Stimulated activated effector memory CD8-positive, alpha-beta T cell treated with anti-CD3 and anti-CD28 coated beads, Interleukin-12 subunit alpha, Interleukin-12 subunit beta, amount 100 ng/mL, for 72 hours (primary cell): Measurements from ENCODE around the gene AKT2.

Source experiments
- ATAC-seq: fragments of 150-1000 bp; cut with Tn5 transposase; 2 replicates; pipeline ENCODE4 v1.10.0; 2021
- DNase-seq, 2 donors: peaks; one replicate each; pipeline ENCODE4 v3.0.0; 2021 to 2022; ENCODE audit warnings: low spot score in 2 of 2
- H3K27ac Mint-ChIP-seq: one replicate; pipeline ENCODE4 v1.8.0; 2022; ENCODE audit warnings: mild to moderate bottlenecking, mixed read lengths
- H3K36me3 Mint-ChIP-seq: one replicate; pipeline ENCODE4 v1.8.0; 2022; ENCODE audit warnings: mild to moderate bottlenecking, mixed read lengths
- H3K4me1 Mint-ChIP-seq: one replicate; pipeline ENCODE4 v1.8.0; 2022; ENCODE audit warnings: mixed read lengths
- H3K4me3 Mint-ChIP-seq: one replicate; pipeline ENCODE4 v1.8.0; 2022; ENCODE audit warnings: mild to moderate bottlenecking, mixed read lengths
- H3K9me3 Mint-ChIP-seq: one replicate; pipeline ENCODE4 v1.8.0; 2022; ENCODE audit warnings: mixed read lengths

Gene AKT2

DNA sequence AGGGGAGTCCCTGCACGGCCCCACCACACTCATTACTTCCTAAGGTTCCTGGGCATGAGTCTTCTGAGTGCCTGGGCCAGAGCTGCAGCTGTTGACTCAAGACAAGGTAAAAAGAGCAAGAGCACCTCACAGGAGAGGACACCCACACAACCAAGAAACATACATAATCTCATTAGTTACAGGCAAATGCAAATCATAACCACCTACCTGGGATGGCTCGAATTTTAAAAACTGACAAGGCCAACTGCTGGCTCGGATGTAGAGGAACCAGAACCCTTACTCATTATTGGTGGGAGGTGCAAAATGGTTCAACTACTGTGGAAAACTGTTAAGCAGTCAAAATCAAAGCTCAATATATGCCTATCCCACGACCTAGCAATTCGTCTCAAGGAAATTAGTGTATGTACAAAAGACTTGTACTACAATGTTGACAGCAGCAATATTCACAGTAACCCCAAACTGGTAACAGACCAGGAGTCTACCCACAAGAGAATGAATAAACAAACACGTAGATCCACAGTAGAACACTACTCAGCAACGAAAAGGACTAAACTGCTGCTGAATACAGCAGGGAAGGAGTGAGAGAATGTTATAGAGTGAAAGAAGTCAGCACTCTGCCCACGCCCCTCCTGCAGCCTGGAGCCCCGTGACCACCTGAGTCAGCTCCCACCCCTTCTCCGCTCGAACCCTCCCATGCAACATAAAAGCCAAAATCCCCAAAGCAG, 15.8 kb downstream of the AKT2 start:
- no peak overlapping the region for H3K4me3 Mint-ChIP-seq
- peaks cover 55% of the 10 kb centered on the region for H3K36me3 Mint-ChIP-seq
- no peaks in the 10 kb centered on the region for H3K9me3 Mint-ChIP-seq
- no peak for ATAC-seq
- H3K27ac Mint-ChIP-seq = no peak overlapping the region
- peaks cover 69% of the 10 kb centered on the region for H3K4me1 Mint-ChIP-seq
- no peak for DNase-seq

DNA sequence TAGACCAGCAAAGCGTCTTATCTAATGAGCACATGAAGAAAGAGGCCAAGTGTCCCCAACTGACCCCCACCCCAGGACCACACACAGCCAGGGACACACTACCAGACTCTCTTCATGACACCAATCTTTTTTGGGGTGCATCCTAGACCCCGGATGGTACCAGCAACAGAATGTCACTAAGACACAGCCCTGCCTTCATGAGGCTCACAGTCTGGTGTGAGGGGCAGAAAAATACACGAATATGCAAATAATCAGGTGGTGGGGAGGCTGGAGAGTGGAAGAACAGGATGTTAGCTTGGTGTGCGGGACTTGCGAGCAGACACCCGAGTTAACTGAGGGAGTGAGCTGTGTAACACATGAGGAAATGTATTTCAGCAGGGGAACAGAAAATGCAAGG, 17.5 kb downstream of the AKT2 start:
- no peaks in the 10 kb centered on the region for H3K9me3 Mint-ChIP-seq
- no peak overlapping the region for H3K4me3 Mint-ChIP-seq
- H3K27ac Mint-ChIP-seq = no peak overlapping the region
- H3K4me1 Mint-ChIP-seq = peaks cover 70% of the 10 kb centered on the region
- DNase-seq (no peak), ATAC-seq (no peak)
- peaks cover 53% of the 10 kb centered on the region for H3K36me3 Mint-ChIP-seq

DNA sequence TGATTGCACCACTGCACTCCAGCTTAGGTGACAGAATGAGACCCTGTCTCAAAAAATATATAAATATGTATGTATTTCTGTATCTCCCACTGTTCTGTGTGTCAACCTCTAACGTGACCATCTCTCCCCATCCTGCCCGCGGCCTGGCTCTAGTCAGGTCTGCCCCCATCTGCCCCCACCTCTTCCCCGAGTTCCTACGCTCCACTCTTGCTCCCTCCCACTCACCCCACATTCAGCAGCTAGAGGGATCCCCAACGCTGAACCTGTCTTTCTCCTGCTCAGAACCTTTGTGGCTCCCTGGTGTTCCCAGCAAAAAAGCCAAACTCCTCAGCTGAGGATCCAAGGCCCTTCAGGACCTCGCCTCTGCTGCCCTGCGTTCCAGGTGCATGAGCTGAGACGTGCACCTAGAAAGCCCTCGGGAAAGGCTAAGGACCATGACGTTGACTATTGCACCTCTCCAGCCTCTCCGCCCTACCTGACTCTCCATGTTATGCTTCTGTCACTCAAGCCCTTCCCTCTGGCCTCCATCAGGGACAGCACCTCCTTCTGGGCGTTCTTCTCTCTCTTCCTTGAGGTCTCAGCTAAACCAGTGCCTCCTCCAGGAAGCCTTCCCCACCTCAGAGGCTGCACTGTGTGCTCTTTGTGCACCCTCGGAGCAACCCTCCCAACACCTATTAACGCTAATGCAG, 18.1 kb downstream of the AKT2 start:
- H3K27ac Mint-ChIP-seq = peak overlapping the region; percentile 69
- peaks cover 70% of the 10 kb centered on the region for H3K4me1 Mint-ChIP-seq
- peaks cover 54% of the 10 kb centered on the region for H3K36me3 Mint-ChIP-seq
- no peaks in the 10 kb centered on the region for H3K9me3 Mint-ChIP-seq
- H3K4me3 Mint-ChIP-seq = no peak overlapping the region
- no peak for DNase-seq
- no peak for ATAC-seq

DNA sequence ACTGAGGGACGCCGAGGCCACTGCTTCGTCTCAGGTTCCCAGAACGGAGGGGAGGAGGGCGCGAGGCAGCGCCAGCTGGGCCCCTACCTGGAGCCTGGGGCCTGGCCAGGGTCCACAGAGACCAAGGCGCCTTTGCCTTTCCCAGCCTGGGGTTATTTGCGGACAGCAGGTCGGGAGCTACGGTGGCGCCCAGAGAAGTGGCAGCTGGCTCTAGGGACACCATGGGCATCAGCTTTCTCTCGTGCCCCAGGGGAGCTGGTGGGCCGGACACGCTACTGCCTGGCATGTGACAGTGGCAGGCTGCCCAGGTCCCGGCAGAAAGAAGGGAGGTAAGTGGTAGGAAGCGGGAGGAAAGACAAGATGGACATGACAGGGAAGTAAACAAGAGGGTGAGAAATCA, 19.0 kb downstream of the AKT2 start:
- peak overlapping the region; percentile 84 for H3K27ac Mint-ChIP-seq
- peaks cover 73% of the 10 kb centered on the region for H3K4me1 Mint-ChIP-seq
- peaks cover 55% of the 10 kb centered on the region for H3K36me3 Mint-ChIP-seq
- no peaks in the 10 kb centered on the region for H3K9me3 Mint-ChIP-seq
- H3K4me3 Mint-ChIP-seq = no peak overlapping the region
- no peak for DNase-seq
- ATAC-seq = no peak

DNA sequence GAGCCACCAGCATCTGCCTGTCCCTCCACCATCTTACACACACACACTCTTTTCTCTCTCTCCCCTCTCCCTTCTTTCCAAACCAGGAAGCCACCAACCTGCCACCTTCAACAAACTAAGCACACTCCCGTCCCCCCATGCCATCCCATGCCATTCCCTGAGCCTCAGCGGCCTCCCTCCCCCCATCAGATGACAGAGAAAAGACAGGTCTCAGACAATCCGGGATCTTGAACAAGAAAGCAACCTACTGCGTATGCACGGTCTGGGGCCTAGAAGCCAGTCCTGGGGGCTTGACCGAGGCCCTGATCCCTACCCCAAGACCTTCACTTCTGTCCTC, 19.4 kb downstream of the AKT2 start:
- no peak overlapping the region for H3K4me3 Mint-ChIP-seq
- H3K36me3 Mint-ChIP-seq = peaks cover 54% of the 10 kb centered on the region
- no peak for DNase-seq
- peaks cover 73% of the 10 kb centered on the region for H3K4me1 Mint-ChIP-seq
- no peaks in the 10 kb centered on the region for H3K9me3 Mint-ChIP-seq
- ATAC-seq = no peak
- H3K27ac Mint-ChIP-seq = peak overlapping the region; percentile 84

- DNase-seq (no peak), ATAC-seq (no peak)
- peaks cover 69% of the 10 kb centered on the region for H3K4me1 Mint-ChIP-seq
- H3K4me3 Mint-ChIP-seq = no peak overlapping the region
- peaks cover 49% of the 10 kb centered on the region for H3K36me3 Mint-ChIP-seq
- H3K27ac Mint-ChIP-seq = peak overlapping the region; percentile 84
- no peaks in the 10 kb centered on the region for H3K9me3 Mint-ChIP-seq
These were observed 19.9 kb downstream of the AKT2 start for GRCh38 chr19:40265055-40265762.

GRCh38 chr19:40264314-40265054, 20.7 kb downstream of the AKT2 start:
- Mint-ChIP-seq H3K4me1 (peaks cover 66% of the 10 kb centered on the region), H3K9me3 (no peaks in the 10 kb centered on the region)

DNA sequence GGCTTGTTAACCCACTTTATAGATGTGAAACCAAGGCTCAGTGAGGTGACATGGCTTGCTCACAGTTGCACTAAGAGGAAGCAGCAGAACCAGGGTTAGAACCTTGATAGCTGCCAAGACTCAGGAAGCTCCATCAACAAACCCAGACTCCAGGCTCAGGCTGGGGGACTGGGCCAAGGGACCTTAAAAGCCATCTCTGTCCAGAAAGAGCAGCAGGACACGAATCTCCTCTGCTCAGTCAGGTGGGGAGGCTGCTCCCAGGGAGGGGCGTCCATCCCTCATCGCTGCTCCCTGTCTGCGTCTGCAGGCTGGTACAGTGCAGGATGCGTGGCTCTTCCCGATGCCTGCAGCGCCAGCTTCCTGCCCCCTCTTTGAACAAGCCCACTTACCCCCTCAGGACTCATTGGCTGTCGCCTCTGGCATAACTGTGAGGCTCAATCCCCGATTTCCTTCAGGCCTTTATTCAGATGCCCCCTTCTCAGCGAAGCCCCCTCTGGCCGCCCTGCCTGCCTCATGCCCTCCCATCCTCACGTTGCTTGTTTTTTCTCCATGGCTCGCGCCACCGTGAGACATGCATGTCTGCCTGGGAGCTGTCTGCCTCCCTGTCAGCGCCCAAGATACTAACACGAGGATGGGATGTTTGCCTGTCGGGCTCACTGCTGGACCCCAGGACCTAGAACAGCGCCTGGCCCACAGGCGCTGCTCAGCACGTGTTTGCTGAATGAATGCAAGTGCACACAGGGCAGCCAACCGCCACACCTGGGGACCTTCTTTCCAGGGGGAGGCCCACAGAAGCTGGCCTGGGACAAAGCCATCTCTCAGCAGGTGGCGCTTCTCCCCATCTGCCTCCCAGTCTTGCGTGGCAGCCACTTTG, 21.5 kb downstream of the AKT2 start:
- DNase-seq = no peak
- no peak for ATAC-seq
- H3K4me1 Mint-ChIP-seq = peaks cover 67% of the 10 kb centered on the region
- H3K27ac Mint-ChIP-seq = peak overlapping the region; percentile 82
- H3K9me3 Mint-ChIP-seq = no peaks in the 10 kb centered on the region
- peaks cover 37% of the 10 kb centered on the region for H3K36me3 Mint-ChIP-seq
- H3K4me3 Mint-ChIP-seq = no peak overlapping the region

More at GRCh38 chr19:40264314-40265054, 20.7 kb downstream of the AKT2 start:
- ATAC-seq (no peak), DNase-seq (no peak)
- peak overlapping the region; percentile 73 for H3K27ac Mint-ChIP-seq
- H3K36me3 Mint-ChIP-seq = peaks cover 44% of the 10 kb centered on the region
- no peak overlapping the region for H3K4me3 Mint-ChIP-seq

- no peak for ATAC-seq
- DNase-seq = no peak
- H3K27ac Mint-ChIP-seq = no peak overlapping the region
- no peaks in the 10 kb centered on the region for H3K9me3 Mint-ChIP-seq
- H3K4me1 Mint-ChIP-seq = peaks cover 65% of the 10 kb centered on the region
- no peak overlapping the region for H3K4me3 Mint-ChIP-seq
- H3K36me3 Mint-ChIP-seq = peaks cover 28% of the 10 kb centered on the region
These were observed 22.7 kb downstream of the AKT2 start for GRCh38 chr19:40262422-40262821.

GRCh38 chr19:40261631-40262030, 23.5 kb downstream of the AKT2 start:
- peaks cover 61% of the 10 kb centered on the region for H3K4me1 Mint-ChIP-seq
- no peak for DNase-seq
- no peak for ATAC-seq
- no peak overlapping the region for H3K4me3 Mint-ChIP-seq
- peaks cover 27% of the 10 kb centered on the region for H3K36me3 Mint-ChIP-seq
- no peaks in the 10 kb centered on the region for H3K9me3 Mint-ChIP-seq
- H3K27ac Mint-ChIP-seq = peak overlapping the region; percentile 43

- no peak overlapping the region for H3K4me3 Mint-ChIP-seq
- H3K36me3 Mint-ChIP-seq = peaks cover 37% of the 10 kb centered on the region
- H3K4me1 Mint-ChIP-seq = peaks cover 49% of the 10 kb centered on the region
- ATAC-seq (no peak), DNase-seq (no peak)
- no peaks in the 10 kb centered on the region for H3K9me3 Mint-ChIP-seq
- H3K27ac Mint-ChIP-seq = no peak overlapping the region
These were observed 28.0 kb downstream of the AKT2 start for GRCh38 chr19:40257096-40257517.

DNA sequence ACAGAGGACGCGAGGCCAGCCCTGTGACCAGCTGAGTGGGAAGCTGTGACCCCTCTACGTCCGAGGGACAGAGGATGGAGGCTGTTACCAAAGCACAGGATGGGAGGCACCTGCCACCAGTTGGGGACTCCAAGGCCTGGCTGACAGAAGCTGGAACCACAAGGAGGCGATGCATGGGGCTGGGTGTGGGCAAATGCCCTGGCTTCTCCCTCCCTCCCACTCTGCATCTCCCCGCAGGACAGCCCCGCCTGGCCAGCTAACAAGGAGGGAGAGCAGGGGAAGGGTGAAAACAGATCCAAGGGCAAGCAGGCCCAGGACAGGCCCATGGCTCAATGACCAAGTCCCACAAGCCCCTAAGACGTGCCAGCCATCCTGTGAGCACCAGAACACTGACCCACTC, 28.6 kb downstream of the AKT2 start:
- peak overlapping the region; percentile 73 for H3K27ac Mint-ChIP-seq
- peaks cover 43% of the 10 kb centered on the region for H3K4me1 Mint-ChIP-seq
- H3K9me3 Mint-ChIP-seq = no peaks in the 10 kb centered on the region
- peaks cover 38% of the 10 kb centered on the region for H3K36me3 Mint-ChIP-seq
- ATAC-seq = no peak
- no peak for DNase-seq
- no peak overlapping the region for H3K4me3 Mint-ChIP-seq

DNA sequence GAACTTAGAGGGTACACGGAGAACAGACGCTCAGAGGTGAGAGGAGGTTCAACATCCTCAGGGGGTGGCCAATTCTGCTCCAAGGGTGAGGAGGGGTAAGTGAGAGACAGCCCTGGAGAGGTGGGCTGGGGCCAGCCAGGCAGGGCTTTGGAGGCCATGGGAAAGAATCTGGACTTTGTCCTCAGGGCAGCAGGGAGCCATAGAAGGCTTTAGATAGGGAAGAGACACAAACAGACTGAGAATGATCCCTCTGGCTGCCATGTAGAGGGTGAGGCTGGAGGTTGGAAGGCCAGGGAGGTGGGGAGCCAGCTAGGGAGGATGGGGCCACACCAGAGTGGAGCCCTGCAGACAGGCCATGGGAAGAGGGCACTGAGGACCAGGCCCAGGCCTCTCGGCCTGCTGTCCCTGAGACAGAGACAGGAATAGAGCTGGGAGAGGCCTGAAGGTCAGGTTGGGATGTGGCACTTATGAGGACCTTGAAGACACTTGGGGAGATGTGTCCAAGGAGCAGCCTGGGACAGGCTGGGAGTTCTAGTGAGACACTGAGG, 29.5 kb downstream of the AKT2 start:
- no peak for ATAC-seq
- peak overlapping the region; percentile 73 for H3K27ac Mint-ChIP-seq

DNA sequence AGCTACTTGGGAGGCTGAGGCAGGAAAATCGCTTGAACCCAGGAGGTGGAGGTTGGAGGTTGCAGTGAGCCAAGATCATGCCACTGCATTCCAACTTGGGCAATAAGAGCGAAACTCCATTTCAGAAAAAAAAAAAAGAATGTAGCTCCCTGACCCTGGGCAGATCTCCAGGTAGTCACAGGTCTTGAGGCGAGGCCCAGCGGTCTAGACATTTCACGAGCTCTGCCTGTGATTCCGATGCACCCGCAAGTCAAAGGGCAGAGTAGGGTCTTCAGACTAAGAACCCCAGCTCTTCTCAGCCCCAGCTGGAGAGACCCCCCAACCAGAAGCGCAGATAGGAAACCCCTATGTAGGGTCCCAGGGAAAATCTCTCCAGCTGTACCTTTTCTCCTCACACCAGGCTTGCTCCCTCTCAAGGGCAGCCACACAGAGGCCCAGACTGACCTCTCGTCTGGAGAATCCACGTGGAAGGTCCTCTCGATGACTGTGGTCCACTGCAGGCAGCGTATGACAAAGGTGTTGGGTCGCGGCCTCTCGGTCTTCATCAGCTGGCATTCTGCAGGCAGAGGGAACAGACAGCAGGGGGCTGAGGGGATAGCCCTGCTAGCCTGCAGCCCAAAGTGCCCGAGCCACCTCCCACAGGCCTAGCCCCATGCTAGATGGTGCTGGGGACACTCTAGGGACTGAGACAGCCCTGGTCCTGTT, 30.3 kb downstream of the AKT2 start:
- H3K4me3 Mint-ChIP-seq = no peak overlapping the region
- H3K9me3 Mint-ChIP-seq = no peaks in the 10 kb centered on the region
- DNase-seq (no peak), ATAC-seq (no peak)
- peaks cover 55% of the 10 kb centered on the region for H3K36me3 Mint-ChIP-seq
- H3K27ac Mint-ChIP-seq = peak overlapping the region; percentile 73
- peaks cover 43% of the 10 kb centered on the region for H3K4me1 Mint-ChIP-seq

More for the DNA sequence above, 29.5 kb downstream of the AKT2 start:
- H3K36me3 Mint-ChIP-seq = peaks cover 46% of the 10 kb centered on the region
- no peaks in the 10 kb centered on the region for H3K9me3 Mint-ChIP-seq
- H3K4me3 Mint-ChIP-seq = no peak overlapping the region
- H3K4me1 Mint-ChIP-seq = peaks cover 42% of the 10 kb centered on the region
- DNase-seq = no peak
